ENCODE data around the gene SMOC1.

The SMOC1 gene

DNA sequence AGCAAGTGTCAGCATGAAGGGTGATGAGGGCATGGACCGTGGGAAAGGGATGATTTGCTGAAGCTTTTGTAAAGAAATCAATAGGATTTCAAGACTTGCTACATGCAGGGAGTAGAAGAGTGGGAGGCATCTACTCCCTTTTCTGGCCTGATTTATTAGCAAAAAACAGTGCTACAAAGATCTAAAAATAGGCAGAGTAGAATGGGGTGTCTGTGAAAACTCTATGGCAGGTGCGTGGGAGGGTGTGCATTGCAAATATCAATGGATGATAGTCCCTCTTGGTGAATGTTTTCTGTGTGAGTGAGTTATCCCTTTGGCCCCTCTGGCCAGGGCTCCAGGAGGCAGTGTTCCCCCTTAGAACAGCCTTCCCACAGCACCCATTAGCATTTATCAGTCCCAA is 139.0 kb downstream of the SMOC1 start:
- no peak for DNase-seq

DNA sequence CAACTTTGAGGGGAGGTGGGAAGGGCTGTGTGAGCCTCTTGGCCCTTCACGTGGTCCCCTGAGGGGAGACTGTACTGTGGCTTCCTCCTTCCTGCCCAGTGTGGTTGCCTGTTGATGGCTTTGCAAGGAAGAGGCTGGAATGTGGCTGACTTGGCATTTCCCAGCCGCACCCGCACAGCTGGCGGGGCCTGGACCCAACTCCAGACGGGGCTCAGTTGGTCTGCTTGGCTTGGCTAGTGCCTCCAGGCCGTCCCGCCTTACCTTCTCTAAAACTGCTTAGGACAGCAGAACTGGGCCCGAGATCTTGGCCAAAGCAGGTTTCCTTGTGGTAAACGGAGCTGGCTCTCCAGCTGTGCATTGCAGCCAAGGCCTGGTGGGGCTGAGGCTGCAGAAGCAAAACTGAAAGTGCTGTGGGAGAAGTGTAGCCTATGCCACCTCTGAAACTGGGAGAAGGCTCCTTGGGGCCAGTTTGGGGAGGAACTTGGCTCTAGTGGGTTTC is 139.5 kb downstream of the SMOC1 start:
- DNase-seq = no peak

DNA sequence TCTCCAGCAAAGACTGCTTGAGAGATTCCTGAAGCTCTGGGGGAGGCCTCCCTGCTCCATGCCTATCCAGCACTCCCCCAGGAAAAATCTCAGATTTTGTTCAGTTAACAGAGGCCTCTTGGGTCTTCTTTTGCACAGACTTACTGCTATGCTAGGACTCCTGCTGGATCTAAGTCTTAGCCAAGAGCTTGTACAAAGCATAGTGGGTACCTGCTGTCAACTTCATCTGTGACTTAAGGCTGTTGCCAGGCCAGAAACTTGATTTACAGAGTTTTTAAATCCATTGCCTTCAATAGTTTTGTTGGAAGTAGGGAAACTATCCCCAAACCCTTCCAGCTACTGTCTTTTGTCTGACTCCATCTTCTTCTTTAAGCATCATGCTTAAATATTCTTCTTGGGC is 140.5 kb downstream of the SMOC1 start:
- no peak for DNase-seq

DNA sequence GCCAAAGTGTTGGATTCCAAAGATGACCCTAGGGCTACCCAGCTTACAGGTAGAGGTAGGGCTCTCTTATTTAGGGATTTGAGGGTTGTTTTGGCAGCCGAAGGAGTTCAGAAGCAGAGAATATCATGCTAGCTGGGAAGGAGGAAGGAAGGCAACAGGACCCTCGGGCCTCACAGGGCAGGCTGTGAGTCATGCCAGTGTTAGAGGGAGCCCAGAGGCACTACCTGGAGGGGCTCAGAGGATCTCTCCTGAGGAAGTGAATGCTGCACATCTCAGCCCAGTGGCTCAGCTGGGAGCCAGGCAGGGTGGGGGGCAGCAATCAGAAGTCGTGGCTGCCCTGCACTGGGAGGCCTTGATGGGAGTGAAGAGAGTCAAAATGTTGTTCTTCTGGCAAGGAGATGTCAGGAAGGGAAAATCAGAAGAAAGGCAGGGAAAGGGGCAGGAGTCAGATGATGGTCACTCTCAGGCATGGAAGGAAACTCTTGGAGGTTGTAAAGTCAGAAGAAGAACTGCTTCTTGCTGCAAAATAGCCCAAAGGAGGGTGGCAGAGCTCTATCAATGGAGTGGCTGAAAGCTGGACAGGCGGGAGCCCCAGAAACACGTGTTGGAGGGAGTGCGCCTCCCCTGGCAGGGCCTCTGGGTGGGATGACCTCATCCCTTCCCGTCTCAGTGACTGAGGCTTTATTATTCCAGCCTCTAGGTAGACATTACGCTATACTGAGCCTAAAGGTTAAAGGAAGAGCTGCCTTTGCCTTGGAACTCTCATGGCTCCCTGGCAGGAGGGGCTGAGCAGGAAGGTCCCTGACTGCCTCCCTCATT is 141.3 kb downstream of the SMOC1 start:
- no peak for DNase-seq

DNA sequence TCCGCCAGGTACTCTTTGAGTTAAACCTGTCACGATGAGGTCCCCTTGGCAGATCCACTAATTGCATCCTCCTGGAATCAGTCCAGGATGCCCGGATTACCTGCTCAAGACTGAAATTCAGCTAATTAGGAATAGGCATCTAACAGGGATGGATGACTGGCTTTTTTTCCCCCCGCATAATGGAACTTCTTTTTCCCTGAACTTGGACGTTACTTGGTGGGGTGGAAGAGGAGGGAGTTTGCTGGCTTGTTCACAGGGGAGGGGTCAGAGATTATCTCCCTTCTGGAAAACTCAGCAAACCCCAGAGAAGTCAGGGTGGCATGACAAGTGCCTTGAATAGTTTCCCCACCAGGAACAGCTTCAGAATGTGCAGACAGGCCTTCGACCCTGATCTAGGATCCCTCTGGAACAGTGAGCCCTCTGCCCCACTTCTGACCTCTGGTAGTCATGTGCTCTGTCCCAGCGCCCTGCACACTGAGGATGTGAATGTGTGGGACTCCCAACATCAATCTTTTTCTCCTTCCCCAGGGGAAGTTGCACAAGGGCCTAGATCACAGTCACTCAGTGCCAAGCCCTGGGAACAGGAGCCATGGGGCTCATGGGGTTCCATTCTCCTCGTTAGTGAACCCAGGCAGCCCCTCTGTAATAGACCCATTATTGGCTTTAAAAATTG is 142.5 kb downstream of the SMOC1 start:
- DNase-seq = no peak

DNA sequence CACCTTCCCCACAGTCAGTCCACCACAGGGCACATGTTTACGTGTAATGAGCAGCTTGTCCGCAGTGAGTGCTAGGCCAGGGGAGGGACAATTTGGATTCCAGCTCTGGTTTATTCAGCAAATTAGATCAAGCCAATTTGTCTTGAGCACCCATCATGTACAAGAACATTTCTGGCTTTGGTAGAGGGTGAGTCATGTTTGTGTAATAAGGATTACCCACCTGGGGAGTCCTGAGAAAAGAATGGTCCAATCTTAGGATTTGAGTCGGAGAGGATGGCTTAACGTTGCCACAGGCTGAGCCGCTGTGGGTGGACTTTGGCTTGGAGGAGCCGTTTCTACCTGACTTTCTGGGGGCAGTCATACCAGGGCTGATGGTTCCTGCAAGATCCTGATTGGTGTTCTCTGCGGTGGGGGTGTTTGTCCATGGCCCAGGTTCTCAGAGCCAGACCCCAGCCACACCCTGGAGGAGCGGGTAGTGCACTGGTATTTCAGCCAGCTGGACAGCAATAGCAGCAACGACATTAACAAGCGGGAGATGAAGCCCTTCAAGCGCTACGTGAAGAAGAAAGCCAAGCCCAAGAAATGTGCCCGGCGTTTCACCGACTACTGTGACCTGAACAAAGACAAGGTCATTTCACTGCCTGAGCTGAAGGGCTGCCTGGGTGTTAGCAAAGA is 143.7 kb downstream of the SMOC1 start:
- no peak for DNase-seq

DNA sequence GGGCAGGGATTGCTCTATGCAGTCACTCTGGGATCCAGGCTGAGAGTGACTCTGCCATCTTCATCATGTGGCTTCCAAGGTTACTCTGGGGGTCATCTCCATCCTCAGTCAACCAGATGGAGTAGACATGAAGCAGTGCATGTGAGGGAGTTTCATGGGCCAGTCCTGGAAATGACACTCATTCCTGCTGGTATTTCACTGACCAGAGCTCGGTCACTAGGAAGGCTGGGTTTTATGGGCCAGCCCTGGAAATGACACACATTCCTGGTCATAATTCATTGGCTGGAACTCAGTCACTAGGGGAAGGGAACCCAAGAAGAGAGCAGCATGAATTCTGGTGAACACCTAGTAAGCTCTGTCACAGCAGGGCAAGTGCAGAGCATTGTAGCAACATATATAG is 144.7 kb downstream of the SMOC1 start:
- DNase-seq = no peak

DNA sequence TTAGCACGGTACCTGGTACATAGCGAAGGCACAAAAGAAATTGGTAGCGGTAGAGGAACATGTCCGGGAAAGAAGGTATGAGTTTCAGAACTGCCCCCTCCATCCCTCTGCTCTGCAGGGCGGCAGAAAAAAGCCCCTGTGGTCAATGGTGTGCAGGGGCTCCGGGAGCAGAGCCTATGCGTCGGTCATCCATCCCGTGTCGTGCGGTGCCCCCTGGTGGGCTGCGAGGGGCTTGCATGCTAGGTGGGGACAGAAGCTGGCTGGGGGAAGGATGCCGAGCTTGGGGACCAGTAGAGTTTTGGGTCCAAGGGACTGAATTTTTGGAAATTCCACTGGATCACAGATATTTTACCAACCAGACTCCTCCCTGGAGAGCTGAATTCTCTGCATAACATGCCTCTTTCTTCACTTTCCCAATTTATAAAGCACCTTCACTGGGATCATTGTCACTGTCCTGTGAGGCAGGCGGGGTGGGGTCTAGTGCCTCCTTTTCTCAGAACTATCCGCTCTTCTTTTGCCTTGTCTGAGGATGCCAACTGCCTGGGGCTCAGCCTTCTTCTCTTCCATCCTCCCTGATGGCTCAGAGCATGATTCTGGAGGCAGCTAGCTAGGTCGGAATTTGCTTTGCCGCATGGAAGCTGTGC is 148.7 kb downstream of the SMOC1 start:
- peak; percentile 49 for DNase-seq

DNA sequence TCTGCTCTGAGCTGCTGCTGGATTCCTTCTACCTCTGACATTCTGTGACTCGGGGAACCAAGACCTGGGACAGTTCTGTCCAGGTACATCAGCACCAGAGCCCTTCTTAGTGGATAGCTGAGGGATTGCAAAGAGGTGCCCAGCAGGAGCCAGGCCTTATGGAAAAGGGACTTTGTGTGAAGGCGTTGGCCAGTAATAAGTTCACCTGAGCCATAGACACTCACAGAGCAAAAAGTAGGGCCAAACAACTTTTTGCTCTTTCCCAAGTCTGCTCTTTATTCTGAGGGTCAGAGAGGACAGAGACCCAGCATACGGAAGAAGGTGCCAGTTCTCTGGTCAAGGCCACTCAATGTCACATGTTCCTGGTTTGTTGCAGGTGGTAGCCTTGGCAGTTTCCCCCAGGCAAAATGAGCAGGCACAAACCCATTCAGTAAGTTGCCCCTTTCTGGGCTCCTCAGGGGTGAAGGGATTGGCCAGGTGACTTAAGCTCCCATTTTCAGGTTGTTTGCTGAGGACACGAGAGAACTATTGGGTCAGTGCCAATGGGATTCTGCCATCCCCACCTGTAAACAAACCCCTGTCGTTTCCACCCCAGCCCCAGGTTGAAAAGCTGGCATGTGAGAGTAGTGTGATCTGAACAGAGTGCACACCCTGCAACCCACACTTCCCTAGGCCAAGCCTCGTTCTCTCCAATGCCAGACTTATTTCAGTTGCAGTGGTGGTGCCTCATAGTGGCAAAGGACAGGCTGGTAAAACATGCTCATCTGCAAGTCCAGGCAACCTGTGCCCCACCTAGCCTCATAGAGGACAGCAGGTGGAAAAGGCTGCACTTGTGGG is 150.3 kb downstream of the SMOC1 start:
- no peak for DNase-seq

DNA sequence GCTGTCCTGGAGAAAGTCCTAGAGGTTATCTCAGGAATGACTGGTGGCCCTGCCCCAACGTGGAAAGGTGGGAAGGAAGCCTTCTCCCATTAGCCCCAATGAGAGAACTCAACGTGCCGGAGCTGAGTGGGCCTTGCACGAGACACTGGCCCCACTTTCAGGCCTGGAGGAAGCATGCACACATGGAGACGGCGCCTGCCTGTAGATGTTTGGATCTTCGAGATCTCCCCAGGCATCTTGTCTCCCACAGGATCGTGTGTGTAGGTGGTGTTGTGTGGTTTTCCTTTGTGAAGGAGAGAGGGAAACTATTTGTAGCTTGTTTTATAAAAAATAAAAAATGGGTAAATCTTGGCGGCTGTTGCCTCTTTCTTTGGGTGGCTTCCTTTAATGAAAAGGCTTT is 152.8 kb downstream of the SMOC1 start:
- no peak for DNase-seq

DNA sequence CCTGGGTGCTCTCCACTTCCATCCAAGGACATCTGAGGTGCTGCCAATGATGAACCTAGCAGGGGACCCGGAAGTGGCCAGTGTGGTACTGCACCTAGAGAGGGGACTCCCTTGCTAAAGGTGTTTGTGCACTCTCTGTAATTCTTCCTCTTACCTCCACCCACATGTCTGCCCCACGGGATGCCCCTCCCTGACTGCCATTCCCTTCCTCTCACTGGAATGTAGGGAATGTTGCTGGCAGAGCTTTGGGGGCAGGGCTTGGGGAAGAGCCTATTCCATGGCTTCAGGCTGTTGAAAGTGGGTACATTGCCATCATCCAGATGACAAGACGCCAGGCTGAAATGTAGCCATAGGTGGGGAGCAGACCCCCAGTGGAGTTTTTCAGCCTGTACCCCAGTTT is 153.2 kb downstream of the SMOC1 start:
- no peak for DNase-seq

DNA sequence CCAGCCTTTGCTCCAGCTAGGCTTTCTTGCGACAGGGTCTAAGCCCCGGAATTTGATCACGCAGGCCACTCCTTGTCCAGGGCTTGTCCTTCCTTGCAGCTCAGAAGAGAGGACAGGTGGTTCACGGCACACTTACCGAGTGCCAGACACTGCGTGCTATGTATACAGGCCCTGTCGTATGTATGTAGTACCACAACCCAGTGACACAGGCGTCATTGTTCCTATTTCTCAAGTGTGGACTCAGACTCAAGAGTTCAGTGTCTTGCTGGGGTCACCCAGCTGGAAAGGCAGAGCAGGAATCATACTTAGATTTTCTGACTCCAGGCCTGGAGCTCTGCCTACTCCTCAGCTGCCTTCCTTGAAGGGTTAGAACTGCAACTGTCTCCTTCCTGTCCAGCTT is 153.9 kb downstream of the SMOC1 start:
- DNase-seq = no peak

DNA sequence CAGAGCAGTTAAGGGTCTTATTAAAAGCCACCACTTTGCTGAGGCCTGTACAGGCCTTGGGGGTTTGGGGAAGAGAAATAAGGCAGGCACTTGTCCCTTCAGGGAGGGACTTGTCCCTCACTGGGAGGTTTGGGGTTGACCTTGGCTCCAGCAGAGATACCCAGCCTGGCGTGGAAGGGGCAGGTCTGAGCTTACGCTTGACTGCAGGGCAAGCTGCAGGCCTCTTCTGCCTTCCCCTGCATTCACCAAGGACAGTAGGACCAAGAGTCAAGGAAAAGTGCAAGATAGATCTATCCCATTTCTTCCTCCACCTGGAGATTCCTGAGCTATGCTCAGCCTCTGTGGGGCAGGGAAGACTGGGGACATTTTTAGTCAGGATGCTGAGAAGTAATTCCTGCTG is 154.3 kb downstream of the SMOC1 start:
- DNase-seq = no peak

DNA sequence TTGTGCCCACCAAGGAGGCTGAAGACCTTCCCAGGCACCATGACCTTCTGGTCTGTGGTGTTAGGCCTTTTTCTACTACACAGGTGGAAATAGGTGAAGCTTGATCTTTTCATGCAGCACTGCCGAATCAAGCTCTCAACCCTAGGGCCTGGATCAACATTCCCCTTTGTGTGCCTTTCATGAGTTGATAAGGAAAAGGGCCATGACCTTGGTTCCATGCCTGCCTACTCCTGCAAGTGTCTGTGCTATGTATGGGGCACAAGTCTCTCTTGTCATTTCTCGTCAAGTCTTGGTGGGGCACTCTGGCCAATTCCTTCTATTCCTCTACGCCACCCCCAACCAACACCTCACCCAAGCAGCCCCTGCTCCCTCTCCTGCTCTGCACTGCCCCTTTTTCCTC is 155.0 kb downstream of the SMOC1 start:
- DNase-seq = no peak

DNA sequence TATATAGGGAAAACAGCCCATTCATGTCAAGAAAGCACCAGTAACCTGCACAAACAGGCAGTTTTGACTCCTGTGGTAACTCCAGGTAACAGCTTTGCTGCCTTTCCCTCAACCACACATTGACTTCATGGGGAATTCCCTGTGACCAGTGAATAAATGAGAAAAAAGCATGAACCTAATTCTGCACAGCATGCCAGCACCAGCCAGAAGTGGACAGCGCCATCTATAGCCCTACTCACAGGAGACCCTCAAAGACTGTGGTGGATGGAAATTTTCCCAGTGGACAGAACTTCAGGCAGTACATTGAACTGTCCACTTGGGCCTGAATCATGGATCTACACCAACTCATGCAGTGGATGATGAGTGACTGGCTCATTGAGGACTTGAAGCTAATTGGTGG is 157.4 kb downstream of the SMOC1 start:
- no peak for DNase-seq

DNA sequence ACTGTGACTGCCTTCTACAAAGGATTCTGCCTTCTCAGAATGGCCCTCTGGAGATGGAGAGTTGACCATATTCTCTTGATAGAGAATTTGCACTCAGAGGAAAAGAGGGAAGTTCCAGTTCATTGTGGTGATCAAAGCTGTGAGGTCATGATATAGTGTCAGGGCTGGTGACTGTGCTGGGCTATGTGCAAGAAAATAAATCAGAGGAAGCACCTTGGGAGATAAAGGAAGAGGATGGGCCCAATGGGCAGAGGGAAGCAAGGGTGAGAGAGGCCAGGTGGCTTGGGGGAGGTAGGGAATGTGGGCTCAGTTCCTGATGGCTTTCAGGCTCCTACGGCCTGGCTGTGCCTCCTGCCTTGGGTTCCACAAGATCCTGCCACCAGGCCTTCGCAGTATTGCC is 163.8 kb downstream of the SMOC1 start:
- no peak for DNase-seq

DNA sequence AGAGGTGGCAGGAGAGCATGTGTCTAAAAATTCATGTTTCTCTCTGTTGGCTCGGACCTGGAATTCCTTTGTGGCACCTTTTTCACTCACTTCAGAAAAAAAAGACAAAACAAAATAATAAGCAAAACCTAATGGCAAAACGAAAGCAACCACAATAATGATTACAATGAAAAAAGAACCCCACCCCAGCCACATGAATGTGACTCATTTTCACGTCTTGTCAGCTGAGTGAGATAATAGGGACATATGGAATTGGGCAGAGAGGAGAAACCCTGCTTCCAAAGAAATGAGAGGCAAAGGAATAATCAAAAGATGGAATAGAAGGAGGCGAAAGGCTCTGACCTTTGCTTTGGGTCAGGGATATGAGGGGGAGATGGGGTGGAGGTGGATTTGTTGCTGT is 166.1 kb downstream of the SMOC1 start:
- no peak for DNase-seq

DNA sequence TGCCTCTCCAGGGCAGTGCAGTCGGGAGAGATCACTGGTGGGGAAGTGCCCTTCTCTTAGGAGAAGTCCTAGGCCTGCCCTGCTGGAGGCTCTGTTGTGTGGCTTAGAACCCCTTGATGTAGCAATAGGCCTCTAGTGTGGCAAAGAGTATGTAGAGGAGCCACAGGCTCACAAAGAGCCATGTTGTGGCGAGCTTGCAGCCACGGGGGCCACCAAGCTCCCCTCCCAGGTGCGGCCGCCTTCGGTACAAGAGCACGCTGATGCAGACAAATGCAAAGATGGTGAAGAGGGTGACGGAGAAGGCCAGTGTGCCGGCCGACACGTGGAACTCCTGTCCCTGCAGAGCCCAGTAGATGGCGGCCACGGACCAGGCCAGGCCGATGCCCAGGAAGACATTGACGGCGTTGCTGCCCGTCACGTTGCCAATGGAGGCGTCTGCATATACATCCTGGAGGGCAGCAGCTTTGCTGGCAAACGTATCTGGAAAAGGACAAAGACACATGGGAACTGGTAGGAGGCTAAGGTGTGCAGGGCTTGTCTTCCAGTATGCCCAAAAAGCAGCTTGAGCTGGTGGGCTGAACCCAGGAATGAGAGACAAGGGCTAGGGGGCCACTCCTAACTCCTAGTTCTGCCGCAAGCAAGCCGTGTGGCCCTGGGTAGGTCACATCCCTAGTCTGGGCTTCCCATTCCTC is 166.8 kb downstream of the SMOC1 start:
- DNase-seq = no peak

DNA sequence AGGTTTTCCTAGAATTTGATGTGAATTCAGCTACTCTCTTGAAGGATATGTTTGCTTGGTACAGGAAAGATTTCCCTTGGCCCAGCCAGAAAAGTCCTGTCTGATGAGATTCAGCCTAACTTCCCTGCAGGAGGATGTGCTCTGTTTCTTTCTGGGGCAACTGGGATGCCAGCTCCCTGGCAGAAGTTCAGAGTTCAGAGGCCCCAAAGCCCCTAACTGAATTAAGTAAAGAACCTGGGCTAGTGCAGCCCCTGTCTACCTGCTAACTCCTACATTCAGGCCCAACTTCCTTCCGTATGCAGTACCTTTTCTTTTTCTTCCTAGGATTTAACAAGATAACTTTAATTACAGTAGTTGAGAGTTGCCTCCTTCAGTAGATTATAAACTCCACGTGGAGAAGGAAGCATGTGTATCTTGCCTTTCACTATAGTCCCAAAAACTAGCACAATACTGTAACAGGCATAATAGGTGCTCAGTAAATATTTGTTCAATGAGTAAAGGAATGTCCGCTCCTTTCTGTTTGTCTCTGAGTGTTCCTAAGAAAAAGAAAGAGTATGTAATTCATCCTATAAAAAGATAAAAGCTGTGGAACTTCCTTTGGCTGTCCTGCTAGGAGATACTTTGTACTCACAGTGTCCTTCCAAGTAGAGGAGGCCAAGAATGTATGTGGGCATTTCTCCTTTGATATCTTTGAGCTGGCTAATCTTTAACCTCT is 168.5 kb downstream of the SMOC1 start:
- no peak for DNase-seq

DNA sequence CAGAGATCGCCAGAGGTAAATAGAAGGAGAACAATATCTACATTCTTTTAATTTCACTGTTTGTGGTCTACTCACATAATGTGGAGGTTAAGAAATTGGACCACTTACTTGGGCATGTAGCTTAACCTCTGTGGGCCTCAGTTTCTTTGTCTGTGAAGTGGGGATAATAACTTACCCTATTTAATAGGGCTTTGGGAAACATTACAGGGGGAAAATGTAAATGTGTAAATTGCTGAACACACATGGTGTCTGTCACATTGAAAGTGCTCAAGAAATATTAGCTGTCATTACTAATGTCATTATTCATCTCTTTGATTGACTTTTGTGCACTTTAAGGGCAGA is 169.1 kb downstream of the SMOC1 start:
- DNase-seq = no peak

DNA sequence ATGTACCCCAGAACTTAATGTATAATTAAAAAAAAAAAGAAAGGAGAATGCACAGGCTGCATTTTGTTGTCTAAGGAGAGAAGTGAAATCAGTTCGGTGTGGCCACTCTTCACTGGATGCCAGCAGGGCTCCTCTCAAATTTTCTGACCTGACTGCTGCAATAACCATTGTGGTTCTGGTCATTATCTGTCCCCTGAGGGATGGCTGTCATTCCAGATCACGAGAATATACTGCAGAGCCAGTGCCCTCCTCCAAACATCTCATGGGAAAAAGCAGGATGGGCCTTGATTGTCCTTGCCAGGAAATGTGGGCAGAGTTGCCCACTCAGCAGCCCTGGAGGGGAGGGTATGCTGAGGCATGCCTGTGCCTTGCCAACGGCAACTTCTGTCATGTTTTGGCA is 170.4 kb downstream of the SMOC1 start:
- no peak for DNase-seq

Data from activated gamma-delta T cell treated with Interleukin-2 at 50 U/mL for 16 hours (primary cell).